ENCODE results near the gene MAML2.

Gene MAML2

GRCh38 chr11:96339706-96340554, 3.1 kb downstream of the MAML2 start:
- in situ Hi-C loops (cut with MboI; ENCODE audit: low sequenced_read_pairs): no loop called here

- in situ Hi-C loops (cut with MboI; ENCODE audit: low sequenced_read_pairs): no loop called here
Observed at GRCh38 chr11:96338910-96339705, 3.9 kb downstream of the MAML2 start.

- in situ Hi-C loops (cut with MboI; ENCODE audit: low sequenced_read_pairs): no loop called here
Observed at GRCh38 chr11:96337541-96338431, 5.2 kb downstream of the MAML2 start.

- in situ Hi-C loops (cut with MboI; ENCODE audit: low sequenced_read_pairs): no loop called here
Observed at GRCh38 chr11:96335388-96335787, 7.6 kb downstream of the MAML2 start.

- in situ Hi-C loops (cut with MboI; ENCODE audit: low sequenced_read_pairs): no loop called here
Observed at GRCh38 chr11:96334219-96334618, 8.8 kb downstream of the MAML2 start.

GRCh38 chr11:96333191-96333719, 9.7 kb downstream of the MAML2 start:
- in situ Hi-C loops (cut with MboI; ENCODE audit: low sequenced_read_pairs): no loop called here

- in situ Hi-C loops (cut with MboI; ENCODE audit: low sequenced_read_pairs): no loop called here
Observed at GRCh38 chr11:96332126-96332771, 10.7 kb downstream of the MAML2 start.

GRCh38 chr11:96331699-96332116, 11.3 kb downstream of the MAML2 start:
- in situ Hi-C loops (cut with MboI; ENCODE audit: low sequenced_read_pairs): no loop called here

- in situ Hi-C loops (cut with MboI; ENCODE audit: low sequenced_read_pairs): no loop called here
Observed at GRCh38 chr11:96330511-96330859, 12.5 kb downstream of the MAML2 start.

GRCh38 chr11:96329855-96330510, 13.0 kb downstream of the MAML2 start:
- in situ Hi-C loops (cut with MboI; ENCODE audit: low sequenced_read_pairs): no loop called here

- in situ Hi-C loops (cut with MboI; ENCODE audit: low sequenced_read_pairs): no loop called here
Observed at GRCh38 chr11:96329419-96329818, 13.6 kb downstream of the MAML2 start.

GRCh38 chr11:96328395-96329010, 14.5 kb downstream of the MAML2 start:
- in situ Hi-C loops (cut with MboI; ENCODE audit: low sequenced_read_pairs): no loop called here

- in situ Hi-C loops (cut with MboI; ENCODE audit: low sequenced_read_pairs): no loop called here
Observed at GRCh38 chr11:96326959-96327358, 16.0 kb downstream of the MAML2 start.

GRCh38 chr11:96324912-96325311, 18.1 kb downstream of the MAML2 start:
- in situ Hi-C loops (cut with MboI; ENCODE audit: low sequenced_read_pairs): no loop called here

- in situ Hi-C loops (cut with MboI; ENCODE audit: low sequenced_read_pairs): no loop called here
Observed at GRCh38 chr11:96323642-96323985, 19.4 kb downstream of the MAML2 start.

GRCh38 chr11:96322775-96323641, 20.0 kb downstream of the MAML2 start:
- in situ Hi-C loops (cut with MboI; ENCODE audit: low sequenced_read_pairs): no loop called here

- in situ Hi-C loops (cut with MboI; ENCODE audit: low sequenced_read_pairs): no loop called here
Observed at GRCh38 chr11:96321091-96321490, 21.9 kb downstream of the MAML2 start.

- in situ Hi-C loops (cut with MboI; ENCODE audit: low sequenced_read_pairs): no loop called here
Observed at GRCh38 chr11:96319898-96320656, 22.9 kb downstream of the MAML2 start.

Measured in HL-60/S4 treated with phorbol 12-myristate 13-acetate at 8.2 ng/mL for 4 days and 3 days (cell line).